Measurements from ENCODE around the gene SORCS2.

The SORCS2 gene

DNA sequence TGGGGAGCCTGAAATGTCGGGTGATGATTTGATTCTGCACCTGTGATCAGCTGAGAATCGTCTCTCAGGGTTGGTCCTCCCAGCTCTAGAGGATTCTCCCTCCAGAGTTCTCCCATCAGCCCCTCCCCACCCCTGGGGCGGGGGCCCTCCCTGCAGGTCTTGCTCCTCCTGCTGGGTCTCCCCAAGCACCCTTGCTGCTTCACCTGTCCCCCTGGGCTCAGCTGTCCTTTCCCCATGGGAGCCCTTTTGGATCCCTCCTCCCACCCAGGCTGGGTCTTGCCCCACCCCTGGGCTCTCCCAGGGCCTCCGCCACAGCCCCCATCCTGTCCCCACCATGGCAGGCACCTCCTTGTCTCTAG, 220.2 kb downstream of the SORCS2 start:
- no peak for DNase-seq (ENCODE audit: low spot score)
- TF ChIP-seq, protein P1, sequence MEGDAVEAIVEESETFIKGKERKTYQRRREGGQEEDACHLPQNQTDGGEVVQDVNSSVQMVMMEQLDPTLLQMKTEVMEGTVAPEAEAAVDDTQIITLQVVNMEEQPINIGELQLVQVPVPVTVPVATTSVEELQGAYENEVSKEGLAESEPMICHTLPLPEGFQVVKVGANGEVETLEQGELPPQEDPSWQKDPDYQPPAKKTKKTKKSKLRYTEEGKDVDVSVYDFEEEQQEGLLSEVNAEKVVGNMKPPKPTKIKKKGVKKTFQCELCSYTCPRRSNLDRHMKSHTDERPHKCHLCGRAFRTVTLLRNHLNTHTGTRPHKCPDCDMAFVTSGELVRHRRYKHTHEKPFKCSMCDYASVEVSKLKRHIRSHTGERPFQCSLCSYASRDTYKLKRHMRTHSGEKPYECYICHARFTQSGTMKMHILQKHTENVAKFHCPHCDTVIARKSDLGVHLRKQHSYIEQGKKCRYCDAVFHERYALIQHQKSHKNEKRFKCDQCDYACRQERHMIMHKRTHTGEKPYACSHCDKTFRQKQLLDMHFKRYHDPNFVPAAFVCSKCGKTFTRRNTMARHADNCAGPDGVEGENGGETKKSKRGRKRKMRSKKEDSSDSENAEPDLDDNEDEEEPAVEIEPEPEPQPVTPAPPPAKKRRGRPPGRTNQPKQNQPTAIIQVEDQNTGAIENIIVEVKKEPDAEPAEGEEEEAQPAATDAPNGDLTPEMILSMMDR (IDR thresholded peaks at IDR 0.05; ENCODE audit: extremely low read depth, missing control alignments): no peak

DNA sequence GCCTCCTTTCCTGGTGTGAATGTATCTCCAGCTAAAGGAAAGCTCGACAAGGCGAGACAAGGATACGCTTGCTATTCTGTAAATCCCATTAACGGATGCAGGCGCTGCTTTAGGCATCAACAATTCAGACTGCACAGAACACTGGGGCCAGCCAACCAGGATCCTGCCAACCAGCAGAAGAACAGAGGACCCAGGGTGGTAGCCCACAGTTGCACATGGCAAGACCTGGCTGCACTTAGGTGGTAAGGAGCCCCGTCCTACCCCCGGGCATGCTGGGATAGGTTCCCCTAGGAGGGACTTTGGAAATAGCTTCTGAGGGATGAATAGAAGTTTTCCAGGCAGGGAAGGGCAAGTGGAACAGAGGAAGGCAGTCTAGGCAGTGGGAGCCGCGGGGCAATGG, 221.7 kb downstream of the SORCS2 start:
- DNase-seq (ENCODE audit: low spot score): no peak
- TF ChIP-seq, protein P1 (IDR thresholded peaks at IDR 0.05; ENCODE audit: extremely low read depth, missing control alignments): no peak

DNA sequence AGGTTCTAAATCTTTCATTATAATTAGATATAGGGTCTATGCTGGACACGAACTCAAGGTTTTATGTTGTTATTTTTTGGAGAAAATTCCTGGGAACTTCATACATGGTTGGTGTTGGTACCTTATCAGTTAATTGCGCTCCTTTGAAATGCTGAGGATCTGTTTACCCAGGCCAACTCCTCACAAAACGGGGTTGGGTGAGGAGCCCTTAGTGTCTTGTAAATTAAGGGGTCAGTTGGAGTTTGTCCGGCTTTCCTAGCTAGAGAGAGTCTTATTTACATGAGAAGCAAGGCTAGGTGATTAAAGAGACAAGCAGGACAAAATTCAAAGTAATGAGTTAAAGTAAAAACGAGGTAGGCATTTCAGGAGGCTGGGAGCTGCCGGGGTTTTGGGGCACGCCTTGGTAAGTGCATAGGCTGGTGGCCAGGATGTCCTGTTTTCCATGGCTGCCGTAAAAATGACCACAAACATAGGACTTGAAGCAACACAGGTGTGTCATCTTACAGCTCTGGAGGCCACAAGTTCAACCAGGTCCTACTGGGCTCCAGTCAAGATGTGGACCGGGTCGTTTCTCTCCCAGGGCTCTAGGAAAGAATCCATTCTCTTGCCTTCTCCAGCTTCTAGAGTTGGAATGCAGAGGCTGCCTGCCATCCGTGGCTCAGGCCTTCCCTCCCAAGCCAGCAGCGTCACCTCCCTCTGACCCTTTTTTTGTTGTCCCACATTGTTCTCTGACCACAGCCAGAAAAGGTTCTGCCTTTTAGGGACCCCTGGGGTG, 222.6 kb downstream of the SORCS2 start:
- TF ChIP-seq, protein P1 (IDR thresholded peaks at IDR 0.05; ENCODE audit: extremely low read depth, missing control alignments): no peak
- DNase-seq (ENCODE audit: low spot score): no peak

DNA sequence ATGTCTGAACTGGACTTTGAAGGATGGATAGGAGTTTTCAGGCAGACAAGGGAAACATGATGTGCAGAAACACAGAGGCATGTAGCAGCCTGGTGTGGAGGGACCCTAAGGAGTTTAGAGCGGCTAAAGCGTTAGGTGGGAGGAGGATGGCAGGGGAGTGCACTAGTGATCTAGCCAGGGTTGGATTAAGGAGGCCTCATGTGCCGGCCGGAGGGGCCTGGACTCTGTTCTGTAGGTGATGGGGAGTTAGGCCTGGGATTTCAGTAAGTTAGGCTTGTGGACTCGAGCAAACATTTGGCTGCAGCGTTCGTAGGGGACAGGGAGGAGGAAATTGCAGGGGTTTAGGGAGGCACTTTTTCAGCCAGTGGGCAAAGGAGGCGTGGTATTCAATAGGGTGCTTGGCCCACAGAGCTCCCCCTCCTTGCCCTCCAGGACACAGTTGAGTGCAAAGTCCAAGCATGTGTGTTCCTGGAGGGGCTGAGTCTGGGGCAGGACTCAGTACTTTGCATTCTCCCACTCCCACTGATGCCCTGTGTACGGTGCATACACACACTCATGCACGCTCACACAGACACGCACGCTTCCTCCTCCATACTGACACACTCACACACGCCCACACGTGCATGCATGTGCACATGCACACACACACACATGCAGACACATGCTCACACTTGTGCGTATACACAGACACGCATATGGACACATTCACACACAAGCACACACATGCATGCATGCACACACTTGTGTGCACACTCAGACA, 223.8 kb downstream of the SORCS2 start:
- TF ChIP-seq, protein P1 (IDR thresholded peaks at IDR 0.05; ENCODE audit: extremely low read depth, missing control alignments): no peak
- DNase-seq (ENCODE audit: low spot score): no peak

DNA sequence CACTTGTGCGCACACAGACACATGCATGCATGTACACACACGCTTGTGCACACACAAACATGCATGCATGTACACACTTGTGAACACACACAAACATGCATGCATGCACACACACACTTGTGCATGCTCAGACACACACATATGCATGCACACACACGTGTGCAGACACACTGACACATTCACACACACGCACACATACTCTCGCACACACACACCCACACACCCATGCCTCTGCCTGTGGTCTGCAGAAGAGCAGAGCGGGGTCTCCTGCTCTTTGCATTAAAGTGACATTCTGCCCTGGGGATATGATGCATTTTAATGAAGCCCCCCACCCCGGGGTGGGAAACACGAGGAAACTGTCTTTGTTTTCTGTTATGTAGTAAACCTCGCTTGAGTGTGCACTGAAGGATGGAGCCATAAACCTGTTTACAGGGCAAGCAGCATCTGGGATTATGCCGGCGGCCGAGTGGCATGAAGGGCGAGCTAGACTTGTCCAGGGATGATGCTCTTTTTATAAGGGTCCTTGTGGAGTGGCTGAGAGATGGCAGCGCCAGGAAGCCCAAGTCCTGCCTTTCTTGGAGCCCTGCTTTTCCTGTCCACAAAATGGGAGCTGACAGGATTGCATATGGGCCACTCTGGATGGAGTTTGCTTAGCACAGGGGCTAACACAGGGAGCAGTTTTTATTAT, 224.6 kb downstream of the SORCS2 start:
- DNase-seq (ENCODE audit: low spot score): no peak
- TF ChIP-seq, protein P1 (IDR thresholded peaks at IDR 0.05; ENCODE audit: extremely low read depth, missing control alignments): no peak

DNA sequence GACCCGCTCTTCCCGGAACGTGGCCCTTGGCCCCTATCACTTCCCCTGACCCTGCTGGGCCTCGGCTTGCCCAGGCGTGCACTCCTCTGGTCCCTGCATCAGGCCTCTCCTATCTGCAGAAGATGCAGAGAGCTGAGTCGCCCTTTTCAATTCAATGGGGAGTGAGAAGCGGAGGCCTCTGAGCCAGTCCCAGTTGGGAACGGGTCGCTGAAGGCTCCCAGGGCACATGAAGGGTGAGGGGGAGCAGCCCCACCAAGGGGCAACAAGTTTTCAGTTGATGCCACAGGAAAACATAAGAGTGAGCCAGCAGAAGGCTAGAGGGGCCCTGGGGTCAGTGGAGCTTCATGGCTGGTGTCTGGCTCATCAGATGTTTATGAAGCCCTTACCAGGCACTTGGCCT, 225.3 kb downstream of the SORCS2 start:
- no peak for DNase-seq (ENCODE audit: low spot score)
- TF ChIP-seq, protein P1 (IDR thresholded peaks at IDR 0.05; ENCODE audit: extremely low read depth, missing control alignments): no peak

All from GM20000 (cell line).